Measurements from ENCODE around the gene MRPL16.
"Not testable (repeated sequence)": the region's sequence is repeated elsewhere in the genome, so short reads cannot be mapped to it uniquely, and the experiment has no call there.

MRPL16 gene

GRCh38 chr11:59810189-59810910 lies at the start of gene MRPL16:
TSS of gene MRPL16 (minus strand) at chr11:59810778. CDS start at chr11:59810658, 120 bp downstream.
- peak; percentile 96 for DNase-seq

GRCh38 chr11:59859673-59860072 lies 49.1 kb upstream of the MRPL16 start:
- no peak for DNase-seq

- no peak for DNase-seq
Measured at GRCh38 chr11:59857439-59858434, 47.2 kb upstream of the MRPL16 start.

DNA sequence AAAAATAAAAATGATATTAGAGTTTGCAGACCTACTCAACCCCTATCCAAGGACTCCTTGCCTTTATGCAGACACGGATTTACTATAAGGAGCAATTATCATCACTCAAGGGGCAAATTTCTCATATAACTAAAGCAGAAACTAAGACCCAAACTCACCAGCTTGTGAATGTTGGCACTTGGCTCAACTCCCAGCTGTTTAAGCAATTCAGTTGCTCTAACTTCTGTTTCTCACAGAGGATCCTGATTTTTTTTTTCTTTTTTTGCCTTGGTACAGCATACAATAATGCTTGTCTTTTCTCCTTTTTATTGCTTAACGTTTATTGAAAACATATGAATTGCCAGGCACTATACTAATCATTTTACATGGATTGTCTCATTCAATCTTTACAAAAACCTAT lies 44.3 kb upstream of the MRPL16 start:
- DNase-seq = no peak

GRCh38 chr11:59851416-59851815 lies 40.8 kb upstream of the MRPL16 start:
- not testable (repeated sequence) for DNase-seq

GRCh38 chr11:59849551-59849950 lies 39.0 kb upstream of the MRPL16 start:
- not testable (repeated sequence) for DNase-seq

DNA sequence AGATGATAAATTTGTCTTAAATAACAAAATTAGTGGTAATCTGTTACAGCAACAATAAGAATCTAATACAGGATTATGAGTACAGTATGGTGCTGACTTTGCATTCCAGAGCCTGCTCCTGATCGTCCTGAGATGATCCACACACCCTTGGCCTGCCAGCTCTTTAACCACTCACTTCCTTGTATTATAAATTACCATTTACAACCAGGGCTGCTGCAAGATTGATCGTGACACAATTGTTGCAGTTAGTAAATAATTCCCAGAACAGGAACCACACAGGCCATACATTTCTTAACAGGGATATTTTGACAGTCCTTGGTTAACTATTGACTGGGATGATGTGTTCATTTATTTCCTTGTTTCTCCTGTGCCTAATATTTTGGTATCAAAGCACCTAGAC lies 38.6 kb upstream of the MRPL16 start:
- no peak for DNase-seq

- not testable (repeated sequence) for DNase-seq
Measured at GRCh38 chr11:59848439-59848838, 37.9 kb upstream of the MRPL16 start.

GRCh38 chr11:59847626-59848025 lies 37.0 kb upstream of the MRPL16 start:
- no peak for DNase-seq

GRCh38 chr11:59846556-59846955 lies 36.0 kb upstream of the MRPL16 start:
- DNase-seq = no peak

DNA sequence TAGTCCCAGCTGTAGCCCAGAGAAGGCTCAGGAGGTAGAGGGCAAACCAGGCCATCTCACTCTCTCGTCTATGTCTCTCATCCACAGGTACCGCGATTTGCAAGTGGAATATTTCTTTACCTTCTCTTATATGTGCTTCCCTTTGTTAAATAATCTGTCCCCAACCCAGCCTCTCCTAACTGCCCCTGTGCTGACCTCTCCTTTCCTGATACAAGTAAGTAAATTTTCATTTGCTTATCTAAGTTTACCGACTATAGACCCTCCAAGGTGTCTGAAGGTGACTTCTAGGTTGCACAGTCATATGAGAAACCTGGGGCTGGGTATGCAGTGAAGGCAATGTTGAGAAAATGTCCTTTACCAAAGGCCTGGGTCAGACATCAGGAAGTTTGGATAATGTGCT lies 34.8 kb upstream of the MRPL16 start, which contains the start of gene CBLIF:
Gene CBLIF, minus strand, starts transcription at position 101 of the 400 bp plus-strand sequence. Its CDS starts 46 bp downstream, at position 55.
- no peak for DNase-seq

DNA sequence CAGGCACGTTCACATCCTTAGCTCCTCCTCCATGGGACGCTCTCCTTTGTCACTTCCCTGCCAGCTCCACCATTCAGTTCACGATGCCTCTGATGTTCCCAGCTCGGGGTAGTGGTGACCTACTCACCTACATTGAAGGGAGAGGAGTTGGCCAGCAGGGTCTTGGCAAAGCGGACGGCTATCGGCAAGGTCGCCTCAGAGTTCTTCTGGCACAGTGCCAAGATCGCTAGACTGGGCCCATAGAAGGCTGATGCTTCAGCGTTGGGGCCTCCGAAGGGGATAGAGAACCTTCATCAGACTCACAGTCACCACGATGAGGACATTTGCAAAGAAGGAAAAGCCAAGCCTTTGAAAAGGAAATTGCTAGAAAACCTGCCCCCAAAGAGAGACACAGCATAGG lies 31.7 kb upstream of the MRPL16 start:
- no peak for DNase-seq

DNA sequence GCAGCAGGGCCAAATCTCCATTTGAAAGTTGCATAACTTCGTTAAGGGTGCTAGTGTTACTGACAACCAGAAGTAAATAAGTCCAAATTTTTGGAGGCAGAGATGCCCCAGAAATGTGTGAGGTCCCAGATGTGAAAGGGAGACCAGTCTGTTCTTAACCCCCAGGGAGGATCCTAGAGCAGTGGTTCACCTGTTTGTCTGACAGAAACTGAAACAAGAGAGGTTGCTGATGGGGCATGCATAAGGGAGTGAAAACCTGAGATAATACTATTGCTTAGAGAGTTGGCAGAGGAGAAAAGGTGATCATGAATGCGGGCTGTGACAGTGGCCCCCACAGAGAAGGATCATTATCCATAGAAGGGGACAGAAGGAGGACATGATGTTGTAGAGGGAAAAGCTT lies 30.9 kb upstream of the MRPL16 start:
- no peak for DNase-seq

DNA sequence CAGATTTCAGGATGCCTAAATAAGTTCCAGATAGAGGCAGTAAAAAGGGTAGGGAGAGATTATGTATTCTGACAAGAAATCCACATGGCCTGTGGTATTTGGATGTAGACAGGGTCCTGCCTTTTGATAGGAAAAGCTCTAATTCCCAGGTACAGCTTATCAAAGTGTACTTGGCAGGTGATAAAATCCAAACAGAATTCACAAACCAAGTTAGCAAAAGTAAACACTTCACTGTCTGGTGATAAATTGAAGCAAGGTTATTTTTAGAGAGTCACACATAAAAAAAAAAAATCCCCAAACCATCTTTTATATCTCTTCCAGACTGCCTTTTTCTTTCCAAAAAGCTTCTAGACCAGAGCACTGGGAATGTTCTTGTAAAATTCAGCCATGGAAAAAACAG lies 29.0 kb upstream of the MRPL16 start:
- DNase-seq = no peak

DNA sequence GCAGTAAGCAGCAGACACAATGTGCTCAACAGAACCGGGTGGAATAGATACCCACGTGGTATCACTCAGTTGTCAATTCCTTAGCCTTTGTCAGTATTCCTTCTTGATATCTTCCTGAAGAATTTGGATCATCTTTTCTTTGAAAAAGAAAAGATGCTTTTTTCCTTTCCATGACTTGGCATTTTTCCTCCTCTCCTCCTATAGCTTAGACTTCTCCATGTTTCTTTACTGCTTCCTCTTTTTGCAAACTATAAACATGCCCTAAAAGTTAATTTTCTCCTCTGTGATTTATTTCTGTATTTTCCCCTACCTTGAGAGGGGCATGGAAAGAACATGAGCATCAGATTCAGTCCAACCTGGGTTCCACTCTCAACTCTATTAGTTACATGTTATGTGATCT lies 23.0 kb upstream of the MRPL16 start:
- DNase-seq = no peak

GRCh38 chr11:59829358-59829757 lies 18.8 kb upstream of the MRPL16 start:
- DNase-seq = no peak

GRCh38 chr11:59822989-59823566 lies 12.5 kb upstream of the MRPL16 start:
- DNase-seq = peak; percentile 81

GRCh38 chr11:59818572-59818971 lies 8.0 kb upstream of the MRPL16 start:
- DNase-seq = no peak

- DNase-seq = not testable (repeated sequence)
Measured at GRCh38 chr11:59816434-59816833, 5.9 kb upstream of the MRPL16 start.

GRCh38 chr11:59815754-59816153 lies 5.2 kb upstream of the MRPL16 start:
- no peak for DNase-seq

- no peak for DNase-seq
Measured at GRCh38 chr11:59814021-59814420, 3.4 kb upstream of the MRPL16 start.

DNA sequence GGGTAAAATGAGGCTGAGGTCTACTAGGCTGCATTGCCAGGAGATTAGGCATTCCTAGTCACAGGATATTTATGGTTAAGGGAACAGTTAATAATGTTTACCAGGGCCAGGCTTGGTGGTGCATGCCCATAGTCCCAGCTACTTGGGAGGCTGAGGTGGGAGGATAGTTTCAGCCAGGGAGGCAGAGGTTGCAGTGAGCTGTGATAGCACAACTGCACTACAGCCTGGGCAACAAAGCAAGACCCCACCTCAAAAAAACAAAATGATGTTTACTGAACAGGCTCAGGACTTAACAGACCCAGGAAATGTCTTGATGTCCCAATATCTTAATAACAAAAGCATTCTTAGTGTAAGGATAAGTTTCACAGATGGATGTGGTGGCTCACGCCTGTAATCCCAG lies 2.8 kb upstream of the MRPL16 start:
- no peak for DNase-seq

DNA sequence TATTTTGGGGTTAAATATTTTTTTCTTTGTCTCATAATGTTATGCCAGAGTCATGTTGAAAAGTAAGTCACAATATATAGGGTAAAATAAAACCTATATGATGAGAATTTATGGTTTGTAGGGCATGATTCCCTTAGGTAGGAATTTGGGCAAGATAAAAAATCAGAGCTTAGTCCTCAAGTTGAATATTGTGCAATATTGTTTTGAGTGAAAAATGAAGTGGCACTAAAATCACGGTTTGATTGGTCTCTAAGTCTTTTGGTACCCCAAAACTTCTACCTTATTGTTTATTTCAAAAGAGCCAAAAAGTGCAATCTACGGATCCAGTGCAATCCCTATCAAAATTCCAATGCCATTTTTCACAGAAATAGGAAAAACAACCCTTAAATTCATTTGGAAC lies 1.6 kb upstream of the MRPL16 start:
- no peak for DNase-seq

DNA sequence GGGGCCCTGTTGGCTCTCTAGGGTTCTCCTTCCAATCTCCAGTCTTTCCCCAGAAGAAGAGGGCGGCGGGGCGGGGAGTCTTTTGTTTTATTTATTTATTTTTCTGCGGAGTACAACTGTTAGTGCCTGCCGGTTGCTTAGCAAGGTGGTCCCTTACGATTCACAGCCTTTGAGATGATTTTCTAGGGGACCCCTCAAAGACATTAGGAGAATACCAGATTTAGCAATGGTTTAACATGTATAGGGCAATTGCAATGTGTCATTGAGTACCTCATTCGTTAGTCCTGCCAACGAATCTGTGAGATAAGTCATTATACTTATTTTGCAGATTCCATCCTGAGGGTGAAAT lies 307 bp upstream of the MRPL16 start:
- no peak for DNase-seq
